Nephron (organoid): ENCODE data around the gene METAP1D.

Experiments used
- H3K27ac Mint-ChIP-seq, 3 experiments: 2 replicates each; pipeline ENCODE4 v1.8.0; 2020; ENCODE audit warnings: mixed read lengths in 3 of 3, mild to moderate bottlenecking in 2 of 3, moderate library complexity in 1 of 3
- H3K27me3 Mint-ChIP-seq: 2 replicates; pipeline ENCODE4 v1.8.0; 2021; ENCODE audit warnings: low read depth, mild to moderate bottlenecking, moderate library complexity, mixed read lengths
- H3K36me3 Mint-ChIP-seq: 2 replicates; pipeline ENCODE4 v1.8.0; 2020; ENCODE audit warnings: low read depth, mixed read lengths
- H3K4me1 Mint-ChIP-seq: 2 replicates; pipeline ENCODE4 v1.8.0; 2020; ENCODE audit warnings: mixed read lengths
- H3K4me3 Mint-ChIP-seq, 3 experiments: 2 replicates each; pipeline ENCODE4 v1.8.0; 2020; ENCODE audit warnings: mild to moderate bottlenecking in 3 of 3, mixed read lengths in 3 of 3, moderate library complexity in 2 of 3
- H3K9me3 Mint-ChIP-seq: 2 replicates; pipeline ENCODE4 v1.8.0; 2020; ENCODE audit warnings: mixed read lengths
- CTCF ChIP-seq, 3 experiments: fragments of 200-600 bp; sonication (generic); IDR thresholded peaks; one replicate each; pipeline ENCODE4 v1.5.0; 2021; ENCODE audit warnings: antibody characterized with exemption in 3 of 3; ENCODE audit not compliant: unreplicated experiment in 3 of 3

METAP1D gene

DNA sequence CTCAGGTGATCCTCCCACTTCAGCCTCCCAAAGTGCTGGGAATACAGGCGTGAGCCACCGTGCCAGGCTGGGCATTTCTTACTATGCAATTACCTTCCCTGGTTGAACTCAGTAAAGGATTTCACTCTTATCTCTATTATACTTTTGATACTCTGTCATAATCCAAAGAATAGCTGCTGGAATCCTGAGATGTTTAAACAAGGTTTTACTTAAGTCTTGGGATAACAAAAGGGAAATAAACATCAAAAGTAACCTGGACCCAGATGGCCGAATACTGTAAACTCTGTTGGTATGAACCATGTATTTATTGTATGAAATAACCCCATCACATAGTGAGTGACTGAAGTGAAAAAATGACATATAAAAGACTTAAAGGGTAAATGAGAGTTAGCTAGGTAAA, 114.8 kb downstream of the METAP1D start:
- H3K27ac Mint-ChIP-seq = no peak overlapping the region
- H3K27me3 Mint-ChIP-seq = peaks cover 42% of the 10 kb centered on the region

GRCh38 chr2:172116107-172116506, 116.4 kb downstream of the METAP1D start:
- no peaks in the 10 kb centered on the region for H3K36me3 Mint-ChIP-seq
- H3K4me3 Mint-ChIP-seq = no peak overlapping the region
- H3K9me3 Mint-ChIP-seq = no peaks in the 10 kb centered on the region
- H3K4me1 Mint-ChIP-seq = no peaks in the 10 kb centered on the region
- no peak overlapping the region for H3K27ac Mint-ChIP-seq
- peaks cover 41% of the 10 kb centered on the region for H3K27me3 Mint-ChIP-seq
- TF ChIP-seq CTCF (IDR thresholded peaks at IDR 0.05; ENCODE audit: unreplicated experiment in 3 of 3) = no peak

More for the DNA sequence above, 114.8 kb downstream of the METAP1D start:
- TF ChIP-seq CTCF (IDR thresholded peaks at IDR 0.05; ENCODE audit: unreplicated experiment in 3 of 3) = no peak
- Mint-ChIP-seq H3K9me3 (no peaks in the 10 kb centered on the region), H3K36me3 (no peaks in the 10 kb centered on the region), H3K4me3 (no peak overlapping the region), H3K4me1 (no peaks in the 10 kb centered on the region)

- H3K27ac Mint-ChIP-seq = no peak overlapping the region
- no peaks in the 10 kb centered on the region for H3K36me3 Mint-ChIP-seq
- no peak for TF ChIP-seq CTCF (IDR thresholded peaks at IDR 0.05; ENCODE audit: unreplicated experiment in 3 of 3)
Measured at GRCh38 chr2:172119089-172119488, 119.3 kb downstream of the METAP1D start.

GRCh38 chr2:172120118-172120517, 120.4 kb downstream of the METAP1D start:
- TF ChIP-seq CTCF (IDR thresholded peaks at IDR 0.05; ENCODE audit: unreplicated experiment in 3 of 3) = no peak
- Mint-ChIP-seq H3K9me3 (no peaks in the 10 kb centered on the region), H3K4me3 (no peak overlapping the region), H3K27me3 (peaks cover 26% of the 10 kb centered on the region), H3K4me1 (no peaks in the 10 kb centered on the region), H3K27ac (no peak overlapping the region), H3K36me3 (no peaks in the 10 kb centered on the region)

More at GRCh38 chr2:172119089-172119488, 119.3 kb downstream of the METAP1D start:
- Mint-ChIP-seq H3K9me3 (no peaks in the 10 kb centered on the region), H3K27me3 (peaks cover 31% of the 10 kb centered on the region), H3K4me3 (no peak overlapping the region), H3K4me1 (no peaks in the 10 kb centered on the region)

GRCh38 chr2:172128484-172128883, 128.7 kb downstream of the METAP1D start:
- Mint-ChIP-seq H3K4me1 (no peaks in the 10 kb centered on the region), H3K27ac (no peak overlapping the region), H3K27me3 (peaks cover 5% of the 10 kb centered on the region), H3K36me3 (no peaks in the 10 kb centered on the region), H3K4me3 (no peak overlapping the region), H3K9me3 (peaks cover 4% of the 10 kb centered on the region)
- no peak for TF ChIP-seq CTCF (IDR thresholded peaks at IDR 0.05; ENCODE audit: unreplicated experiment in 3 of 3)

- H3K36me3 Mint-ChIP-seq = no peaks in the 10 kb centered on the region
- TF ChIP-seq CTCF (IDR thresholded peaks at IDR 0.05; ENCODE audit: unreplicated experiment in 3 of 3) = no peak
- no peaks in the 10 kb centered on the region for H3K4me1 Mint-ChIP-seq
- H3K9me3 Mint-ChIP-seq = peaks cover 4% of the 10 kb centered on the region
- peaks cover 5% of the 10 kb centered on the region for H3K27me3 Mint-ChIP-seq
- no peak overlapping the region for H3K27ac Mint-ChIP-seq
- H3K4me3 Mint-ChIP-seq = no peak overlapping the region
Measured at GRCh38 chr2:172129404-172129803, 129.7 kb downstream of the METAP1D start.
